Activated CD4-positive, CD25-positive, alpha-beta regulatory T cell treated with anti-CD3 and anti-CD28 coated beads, Interleukin-2, amount 50 U/mL, for 16 hours (primary cell): ENCODE results near the gene ENTPD8.

Experiments used
- DNase-seq: peaks from one replicate; pipeline ENCODE4 v3.0.0-alpha.2; 2020; ENCODE audit warnings: low read depth, low spot score

Gene ENTPD8

GRCh38 chr9:137431416-137431931, 9.7 kb downstream of the ENTPD8 start:
- no peak for DNase-seq

DNA sequence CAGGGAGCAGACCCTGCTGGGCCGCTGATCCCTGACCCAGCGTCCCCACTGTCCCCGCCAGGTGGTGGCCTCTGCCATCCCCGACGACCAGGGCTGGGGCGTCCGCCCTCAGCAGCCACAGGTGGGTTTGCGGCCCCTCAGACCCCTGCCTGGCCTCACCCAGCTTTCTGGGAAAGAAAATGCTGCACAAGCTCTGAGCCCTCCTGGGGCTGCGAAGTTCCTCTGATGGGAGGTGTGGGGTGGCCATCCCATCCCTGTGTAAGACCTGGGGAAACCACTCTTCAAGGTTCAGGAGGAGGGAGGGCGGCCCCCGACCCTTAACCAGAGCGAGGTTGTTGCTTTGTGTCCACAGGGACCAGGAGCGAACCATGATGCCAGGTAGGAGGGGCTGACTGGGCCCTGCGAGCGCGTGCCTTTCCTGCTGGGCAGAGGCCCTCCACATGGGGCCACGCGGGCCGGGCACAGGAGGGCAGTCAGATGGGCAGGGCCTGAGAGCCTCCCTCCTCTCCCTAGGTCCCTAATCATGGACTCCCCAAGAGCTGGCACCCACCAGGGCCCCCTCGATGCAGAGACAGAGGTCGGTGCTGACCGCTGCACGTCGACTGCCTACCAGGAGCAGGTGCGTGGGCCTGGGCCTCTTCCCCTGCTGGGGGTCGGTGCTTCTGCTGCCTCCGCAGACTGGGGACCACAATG, 10.3 kb downstream of the ENTPD8 start:
- DNase-seq = no peak

DNA sequence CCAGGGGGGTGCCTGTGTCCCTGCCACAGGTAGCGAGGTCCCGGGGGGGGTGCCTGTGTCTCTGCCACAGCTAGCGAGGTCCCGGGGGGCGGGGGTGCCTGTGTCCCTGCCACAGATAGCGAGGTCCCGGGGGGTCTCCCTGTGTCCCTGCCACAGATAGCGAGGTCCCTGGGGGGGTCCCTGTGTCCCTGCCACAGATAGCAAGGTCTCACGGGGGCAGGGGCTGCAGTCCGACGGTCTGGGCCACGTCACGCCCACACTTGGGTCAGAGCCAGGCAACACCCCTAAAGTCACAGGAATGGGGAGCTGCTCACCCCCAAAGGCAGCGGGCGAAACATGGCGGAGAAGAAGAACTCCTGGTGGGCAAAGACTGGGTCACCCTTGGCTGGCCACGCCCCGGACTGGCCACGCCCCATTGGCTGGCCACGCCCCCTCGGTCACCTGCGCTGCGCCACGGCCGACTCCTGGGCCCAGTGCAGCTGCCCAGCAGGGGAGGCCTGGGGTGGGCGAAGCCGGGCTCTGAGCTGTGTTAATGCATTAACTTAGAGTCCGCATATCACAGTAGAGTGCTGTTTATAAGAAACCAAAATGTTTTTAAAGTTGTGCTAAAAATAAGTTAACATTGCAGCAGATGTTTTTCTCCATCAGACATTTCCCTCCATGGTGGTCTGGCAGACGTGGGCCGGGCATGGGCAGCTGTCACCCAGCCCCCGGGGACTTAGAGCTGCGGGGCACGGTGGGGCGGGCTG, 11.0 kb downstream of the ENTPD8 start:
- no peak for DNase-seq

DNA sequence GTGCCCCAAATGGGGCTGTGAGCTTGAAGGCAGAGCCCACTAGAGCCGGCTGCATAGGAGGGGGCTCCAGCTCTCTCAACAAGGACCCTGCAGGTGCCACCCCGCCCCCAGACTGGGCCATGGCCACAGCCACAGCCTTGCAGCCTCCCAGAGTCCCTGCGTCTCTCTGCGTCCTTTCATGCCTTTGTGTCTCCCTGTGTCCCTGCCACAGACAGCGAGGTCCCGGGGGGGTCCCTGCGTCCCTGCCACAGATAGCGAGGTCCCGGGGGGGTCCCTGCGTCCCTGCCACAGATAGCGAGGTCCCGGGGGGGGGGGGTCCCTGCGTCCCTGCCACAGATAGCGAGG, 11.6 kb downstream of the ENTPD8 start:
- DNase-seq = no peak

DNA sequence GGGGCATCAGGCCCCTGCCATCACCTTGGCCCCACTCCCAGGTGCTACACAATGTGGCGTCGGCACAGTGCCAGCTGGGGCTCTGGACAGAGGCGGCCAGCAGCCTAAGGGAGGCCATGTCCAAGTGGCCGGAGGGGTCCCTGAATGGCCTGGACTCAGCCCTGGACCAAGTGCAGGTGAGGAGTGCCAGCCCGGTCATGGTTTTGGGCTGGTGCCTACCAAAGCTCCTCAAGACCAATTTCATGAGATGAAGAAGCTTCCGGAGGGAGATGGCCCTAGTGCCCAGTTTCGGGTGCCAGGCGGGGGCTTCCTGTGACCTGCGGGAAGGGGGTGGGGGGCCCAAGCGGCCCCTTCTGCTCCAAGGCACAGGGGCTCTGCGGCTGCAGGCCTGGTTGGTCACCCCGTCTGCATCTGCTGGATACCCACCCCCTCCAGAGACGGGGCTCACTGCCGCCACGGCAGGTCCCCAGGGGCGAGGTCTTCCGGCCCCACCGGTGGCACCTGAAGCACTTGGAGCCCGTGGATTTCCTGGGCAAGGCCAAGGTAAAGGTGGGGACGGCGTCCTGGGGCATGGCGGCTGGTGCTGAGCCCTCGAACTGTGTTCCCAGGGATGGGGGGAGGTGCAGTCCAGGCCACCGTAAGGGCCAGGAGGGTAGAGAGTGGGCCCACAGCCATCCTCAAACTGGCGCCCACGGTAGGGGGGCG, 12.2 kb downstream of the ENTPD8 start:
- no peak for DNase-seq

DNA sequence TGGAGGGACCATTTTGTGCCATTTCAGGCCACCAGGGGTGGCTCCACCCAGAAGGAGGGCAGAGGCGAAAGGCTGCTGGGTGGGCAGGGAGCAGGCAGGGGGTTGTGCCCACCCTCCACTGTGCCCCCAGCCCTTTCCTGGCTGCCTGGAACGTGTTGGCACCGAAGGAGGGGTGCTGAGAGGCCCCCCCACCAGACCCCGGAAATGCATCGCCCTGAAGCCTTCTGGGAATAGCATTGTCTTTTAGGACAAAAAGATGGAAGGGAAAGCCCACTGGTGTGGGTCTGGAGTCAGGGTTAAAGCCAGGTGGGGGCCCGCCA, 12.9 kb downstream of the ENTPD8 start:
- no peak for DNase-seq

- DNase-seq = no peak
These were observed 13.5 kb downstream of the ENTPD8 start for GRCh38 chr9:137427454-137428310.

- no peak for DNase-seq
These were observed 15.0 kb downstream of the ENTPD8 start for GRCh38 chr9:137426018-137426681.

DNA sequence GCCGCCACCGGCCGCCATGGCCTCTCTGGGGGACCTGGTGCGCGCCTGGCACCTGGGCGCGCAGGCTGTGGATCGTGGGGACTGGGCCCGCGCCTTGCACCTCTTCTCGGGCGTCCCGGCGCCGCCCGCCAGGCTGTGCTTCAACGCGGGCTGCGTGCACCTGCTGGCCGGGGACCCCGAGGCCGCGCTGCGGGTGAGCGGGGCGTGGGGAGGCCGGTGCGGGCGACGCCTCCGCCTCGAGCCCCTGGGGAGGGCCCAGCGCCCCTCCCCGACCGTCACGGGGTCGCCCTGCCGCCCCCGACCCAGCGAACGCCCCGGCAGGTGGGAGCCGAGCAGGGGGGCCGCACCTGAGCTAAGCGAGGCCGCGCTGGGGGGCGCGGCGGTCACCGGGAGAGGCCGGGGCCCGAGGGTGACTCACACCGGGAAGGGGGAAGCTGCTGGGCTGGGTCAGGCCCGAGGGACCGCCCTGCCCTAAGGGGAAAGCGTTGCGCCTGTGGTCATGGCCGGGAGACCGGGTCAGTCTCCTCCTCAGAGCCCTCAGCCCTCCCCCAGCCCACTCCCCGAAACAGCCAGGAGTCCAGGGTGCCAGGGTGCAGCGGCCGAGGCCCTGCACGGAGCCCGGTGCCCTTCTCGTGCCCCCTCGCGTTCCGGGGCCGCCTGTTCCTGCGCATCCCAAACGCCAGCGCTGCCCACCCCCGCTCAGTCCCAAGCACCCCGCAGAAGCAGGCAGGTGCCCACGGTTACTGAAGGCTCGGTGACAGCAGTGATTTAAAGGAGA, 17.5 kb downstream of the ENTPD8 start:
- DNase-seq = no peak

GRCh38 chr9:137422604-137423513, 18.3 kb downstream of the ENTPD8 start, which contains the start of the genes EXD3 and NOXA1:
Gene EXD3, minus strand, starts transcription at chr9:137423162. Its CDS starts 27,805 bp downstream, at chr9:137395357.
Gene NOXA1, plus strand, starts transcription at chr9:137423393. Its CDS starts 137 bp downstream, at chr9:137423530.
- peak; percentile 90 for DNase-seq

DNA sequence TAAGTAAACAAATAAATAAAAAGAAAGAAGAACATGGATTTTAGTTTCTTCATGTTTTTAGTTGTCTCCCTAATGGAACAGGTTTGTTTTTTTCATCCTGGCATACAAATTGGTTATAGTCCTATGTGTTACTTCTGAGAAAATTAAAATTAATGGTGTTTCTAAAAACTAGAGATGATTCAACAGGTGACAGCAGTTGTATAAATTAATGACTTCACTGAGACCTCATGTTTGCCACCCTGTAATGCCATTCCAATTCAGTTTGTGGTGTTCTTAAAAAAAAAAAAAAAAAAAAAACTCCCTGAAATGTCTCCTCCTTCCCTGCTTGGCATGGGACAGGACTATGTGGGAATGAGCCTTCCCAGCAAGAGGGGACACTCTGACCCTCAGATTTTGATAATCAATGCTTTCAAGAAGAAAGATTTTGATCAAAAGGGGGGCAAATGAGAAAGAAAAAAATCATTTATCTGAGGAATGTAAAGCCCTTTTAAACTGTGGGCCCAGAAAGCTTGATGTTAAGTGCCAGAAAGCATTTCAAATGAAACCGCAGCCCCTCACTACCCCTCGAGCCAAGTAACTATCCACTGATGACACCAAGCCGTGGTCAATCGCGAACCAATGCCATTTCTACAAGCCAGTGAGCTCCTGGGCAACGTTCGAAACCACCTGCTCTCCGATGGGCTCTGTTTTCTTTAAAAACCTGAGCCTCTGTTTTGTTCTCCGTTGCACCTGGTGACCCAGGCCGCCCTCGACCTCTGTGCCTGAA, 19.1 kb downstream of the ENTPD8 start:
- DNase-seq = no peak

DNA sequence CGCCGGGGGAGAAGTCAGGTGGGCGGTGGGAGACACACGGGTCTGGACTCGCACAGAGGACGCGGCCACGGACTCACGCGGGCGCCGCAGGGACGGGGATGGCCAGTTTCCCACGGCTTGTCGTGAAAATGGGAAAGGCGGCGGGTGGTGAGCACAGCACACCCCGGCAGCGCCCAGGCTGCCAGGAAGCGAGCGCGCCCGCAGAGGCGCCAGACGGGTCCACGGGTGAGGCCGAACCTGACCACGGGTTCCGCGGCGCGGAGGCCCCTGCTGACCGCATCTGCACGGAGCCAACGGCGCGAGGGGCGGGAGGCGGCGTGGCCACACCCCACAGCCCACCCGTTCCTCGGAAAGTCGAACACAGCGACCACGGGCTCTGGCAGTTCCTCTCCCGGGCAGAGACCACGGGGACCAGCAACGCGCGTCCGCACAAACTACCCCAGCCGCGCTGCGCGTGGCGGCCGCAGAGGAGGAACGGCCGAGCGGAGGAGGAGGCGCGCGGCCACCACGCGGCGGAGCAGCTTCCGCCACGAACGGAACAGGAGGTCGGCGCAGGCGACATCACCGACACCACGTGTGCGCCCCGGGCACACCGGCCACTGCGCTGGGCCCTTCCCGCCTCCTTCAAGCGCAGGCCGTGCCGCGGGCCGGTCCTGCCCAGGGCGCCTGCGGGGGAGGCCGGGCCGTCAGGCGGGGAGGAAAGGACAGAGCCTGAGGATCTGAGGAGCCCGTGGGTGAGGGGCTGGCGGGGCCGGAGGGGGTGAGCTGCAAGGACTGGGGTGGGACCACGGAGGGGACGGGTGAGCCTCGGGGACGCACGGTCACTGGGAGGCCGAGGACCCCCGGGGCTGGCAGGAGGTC, 23.8 kb downstream of the ENTPD8 start:
- DNase-seq = no peak

- DNase-seq = no peak
These were observed 24.5 kb downstream of the ENTPD8 start for GRCh38 chr9:137416563-137417151.

DNA sequence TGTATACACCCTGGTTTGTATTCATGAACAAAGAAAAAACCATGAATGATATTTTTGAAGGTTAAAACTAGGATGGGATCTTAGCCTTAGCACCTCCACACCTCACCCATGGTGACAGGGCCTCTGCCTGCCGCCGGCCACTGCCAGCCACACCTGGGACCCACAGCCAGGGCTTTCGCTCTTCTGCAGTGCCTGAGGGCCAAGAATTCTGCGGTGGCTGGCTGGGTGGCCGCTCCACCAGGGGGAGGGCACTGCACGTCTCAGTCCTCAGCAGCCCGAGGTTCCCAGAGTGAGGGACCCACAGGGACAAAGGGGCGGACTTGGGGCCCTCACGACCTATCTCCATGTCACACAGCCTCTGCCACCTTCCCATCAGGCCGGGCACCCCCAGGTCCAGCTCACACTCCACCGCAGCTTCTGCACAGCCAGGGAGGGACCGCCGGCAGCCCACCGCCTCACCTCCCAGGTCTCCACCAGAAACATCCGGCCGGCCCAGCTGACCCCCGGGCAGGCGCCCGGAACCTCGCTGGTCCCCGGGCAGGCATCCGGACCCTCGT, 25.1 kb downstream of the ENTPD8 start:
- no peak for DNase-seq

GRCh38 chr9:137415451-137415850, 25.7 kb downstream of the ENTPD8 start:
- no peak for DNase-seq

GRCh38 chr9:137412431-137412830, 28.7 kb downstream of the ENTPD8 start:
- DNase-seq = no peak
